OCI-LY1 (cell line): ENCODE data around the gene C1QL2.

Source experiments
- EZH2 ChIP-seq: fragments of 200-600 bp; sonication (generic), shearing (Covaris generic); IDR thresholded peaks from 2 replicates; pipeline ENCODE4 v1.8.0; 2017; ENCODE audit warnings: borderline replicate concordance, mixed run types, mild to moderate bottlenecking, antibody characterized with exemption, low read length, moderate library complexity, mixed read lengths
- TF ChIP-seq, protein P1 (sequence below): fragments of 200-600 bp; sonication (generic), shearing (Covaris generic); IDR thresholded peaks from 2 replicates; pipeline ENCODE4 v1.5.1; 2017; ENCODE audit warnings: mild to moderate bottlenecking, antibody characterized with exemption, low read length, moderate library complexity, mixed read lengths

DNA sequence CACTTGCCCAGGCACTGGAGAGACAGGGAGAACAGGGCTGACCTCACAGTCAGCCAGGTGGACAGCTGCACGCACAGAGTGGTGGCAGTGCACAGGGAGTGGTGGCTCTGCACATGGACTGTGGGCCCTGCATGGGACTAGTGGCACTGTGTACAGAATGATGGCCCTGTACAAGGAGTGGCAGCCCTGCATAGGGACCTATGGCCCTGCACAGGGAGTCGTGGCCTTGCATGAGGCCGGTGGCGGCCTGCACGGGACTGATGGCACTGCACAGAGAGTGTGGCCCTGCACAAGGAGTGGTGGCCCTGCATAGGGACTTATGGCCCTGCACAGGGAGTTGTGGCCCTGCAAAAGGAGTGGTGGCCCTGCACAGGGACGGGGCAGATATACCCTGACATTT lies 46.0 kb upstream of the C1QL2 start:
- TF ChIP-seq, protein P1, sequence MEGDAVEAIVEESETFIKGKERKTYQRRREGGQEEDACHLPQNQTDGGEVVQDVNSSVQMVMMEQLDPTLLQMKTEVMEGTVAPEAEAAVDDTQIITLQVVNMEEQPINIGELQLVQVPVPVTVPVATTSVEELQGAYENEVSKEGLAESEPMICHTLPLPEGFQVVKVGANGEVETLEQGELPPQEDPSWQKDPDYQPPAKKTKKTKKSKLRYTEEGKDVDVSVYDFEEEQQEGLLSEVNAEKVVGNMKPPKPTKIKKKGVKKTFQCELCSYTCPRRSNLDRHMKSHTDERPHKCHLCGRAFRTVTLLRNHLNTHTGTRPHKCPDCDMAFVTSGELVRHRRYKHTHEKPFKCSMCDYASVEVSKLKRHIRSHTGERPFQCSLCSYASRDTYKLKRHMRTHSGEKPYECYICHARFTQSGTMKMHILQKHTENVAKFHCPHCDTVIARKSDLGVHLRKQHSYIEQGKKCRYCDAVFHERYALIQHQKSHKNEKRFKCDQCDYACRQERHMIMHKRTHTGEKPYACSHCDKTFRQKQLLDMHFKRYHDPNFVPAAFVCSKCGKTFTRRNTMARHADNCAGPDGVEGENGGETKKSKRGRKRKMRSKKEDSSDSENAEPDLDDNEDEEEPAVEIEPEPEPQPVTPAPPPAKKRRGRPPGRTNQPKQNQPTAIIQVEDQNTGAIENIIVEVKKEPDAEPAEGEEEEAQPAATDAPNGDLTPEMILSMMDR: no peak
- TF ChIP-seq EZH2: no peak
